ENCODE results near the gene KIRREL2.
"Not testable (repeated sequence)": the region's sequence is repeated elsewhere in the genome, so short reads cannot be mapped to it uniquely, and the experiment has no call there.

KIRREL2 gene

GRCh38 chr19:35882114-35882832 is 25.6 kb downstream of the KIRREL2 start:
- Histone ChIP-seq H3K9ac (ENCODE audit: low read length) (no peak overlapping the region), H3K27me3 (ENCODE audit: control insufficient read depth, insufficient read depth, low read length) (peaks cover 5% of the 10 kb centered on the region), H3K4me3 (ENCODE audit: low read length) (no peak overlapping the region), H3K9me3 (ENCODE audit: control insufficient read depth, low read length) (no peaks in the 10 kb centered on the region), H3K4me1 (ENCODE audit: control insufficient read depth, insufficient read depth, low read length) (no peaks in the 10 kb centered on the region), H3K36me3 (ENCODE audit: control insufficient read depth, insufficient read depth, low read length) (no peaks in the 10 kb centered on the region)

GRCh38 chr19:35883882-35884281 is 27.2 kb downstream of the KIRREL2 start:
- H3K9ac ChIP-seq (ENCODE audit: low read length), result no peak overlapping the region
- no peaks in the 10 kb centered on the region for H3K9me3 ChIP-seq (ENCODE audit: control insufficient read depth, low read length)
- no peaks in the 10 kb centered on the region for H3K4me1 ChIP-seq (ENCODE audit: control insufficient read depth, insufficient read depth, low read length)
- peaks cover 1% of the 10 kb centered on the region for H3K27me3 ChIP-seq (ENCODE audit: control insufficient read depth, insufficient read depth, low read length)
- peaks cover 9% of the 10 kb centered on the region for H3K36me3 ChIP-seq (ENCODE audit: control insufficient read depth, insufficient read depth, low read length)
- no peak overlapping the region for H3K4me3 ChIP-seq (ENCODE audit: low read length)

- Histone ChIP-seq H3K9me3 (ENCODE audit: control insufficient read depth, low read length) (no peaks in the 10 kb centered on the region), H3K9ac (ENCODE audit: low read length) (no peak overlapping the region), H3K4me1 (ENCODE audit: control insufficient read depth, insufficient read depth, low read length) (no peaks in the 10 kb centered on the region), H3K4me3 (ENCODE audit: low read length) (no peak overlapping the region), H3K36me3 (ENCODE audit: control insufficient read depth, insufficient read depth, low read length) (peaks cover 9% of the 10 kb centered on the region), H3K27me3 (ENCODE audit: control insufficient read depth, insufficient read depth, low read length) (no peaks in the 10 kb centered on the region)
Measured at GRCh38 chr19:35885225-35885738, 28.6 kb downstream of the KIRREL2 start.

- no peaks in the 10 kb centered on the region for H3K9me3 ChIP-seq (ENCODE audit: control insufficient read depth, low read length)
- H3K4me1 ChIP-seq (ENCODE audit: control insufficient read depth, insufficient read depth, low read length), result no peaks in the 10 kb centered on the region
- no peak overlapping the region for H3K9ac ChIP-seq (ENCODE audit: low read length)
- H3K27me3 ChIP-seq (ENCODE audit: control insufficient read depth, insufficient read depth, low read length), result no peaks in the 10 kb centered on the region
- peaks cover 9% of the 10 kb centered on the region for H3K36me3 ChIP-seq (ENCODE audit: control insufficient read depth, insufficient read depth, low read length)
- no peak overlapping the region for H3K4me3 ChIP-seq (ENCODE audit: low read length)
Measured at GRCh38 chr19:35885904-35886303, 29.2 kb downstream of the KIRREL2 start.

- H3K4me3 ChIP-seq (ENCODE audit: low read length), result no peak overlapping the region
- no peaks in the 10 kb centered on the region for H3K9me3 ChIP-seq (ENCODE audit: control insufficient read depth, low read length)
- no peaks in the 10 kb centered on the region for H3K4me1 ChIP-seq (ENCODE audit: control insufficient read depth, insufficient read depth, low read length)
- H3K27me3 ChIP-seq (ENCODE audit: control insufficient read depth, insufficient read depth, low read length), result no peaks in the 10 kb centered on the region
- peaks cover 9% of the 10 kb centered on the region for H3K36me3 ChIP-seq (ENCODE audit: control insufficient read depth, insufficient read depth, low read length)
- no peak overlapping the region for H3K9ac ChIP-seq (ENCODE audit: low read length)
Measured at GRCh38 chr19:35887197-35887596, 30.5 kb downstream of the KIRREL2 start.

- Histone ChIP-seq H3K36me3 (ENCODE audit: control insufficient read depth, insufficient read depth, low read length) (peaks cover 9% of the 10 kb centered on the region), H3K27me3 (ENCODE audit: control insufficient read depth, insufficient read depth, low read length) (no peaks in the 10 kb centered on the region), H3K9me3 (ENCODE audit: control insufficient read depth, low read length) (no peaks in the 10 kb centered on the region)
Measured at GRCh38 chr19:35888398-35888797, 31.7 kb downstream of the KIRREL2 start.

GRCh38 chr19:35889370-35890112 is 32.8 kb downstream of the KIRREL2 start:
- Histone ChIP-seq H3K4me3 (ENCODE audit: low read length) (no peak overlapping the region), H3K27me3 (ENCODE audit: control insufficient read depth, insufficient read depth, low read length) (no peaks in the 10 kb centered on the region), H3K36me3 (ENCODE audit: control insufficient read depth, insufficient read depth, low read length) (peaks cover 9% of the 10 kb centered on the region), H3K9ac (ENCODE audit: low read length) (no peak overlapping the region), H3K4me1 (ENCODE audit: control insufficient read depth, insufficient read depth, low read length) (no peaks in the 10 kb centered on the region), H3K9me3 (ENCODE audit: control insufficient read depth, low read length) (no peaks in the 10 kb centered on the region)

More at GRCh38 chr19:35888398-35888797, 31.7 kb downstream of the KIRREL2 start:
- H3K4me1 ChIP-seq (ENCODE audit: control insufficient read depth, insufficient read depth, low read length), result no peaks in the 10 kb centered on the region
- H3K4me3 ChIP-seq (ENCODE audit: low read length), result no peak overlapping the region
- no peak overlapping the region for H3K9ac ChIP-seq (ENCODE audit: low read length)

- H3K9ac ChIP-seq (ENCODE audit: low read length), result no peak overlapping the region
- H3K4me3 ChIP-seq (ENCODE audit: low read length), result no peak overlapping the region
- H3K9me3 ChIP-seq (ENCODE audit: control insufficient read depth, low read length), result no peaks in the 10 kb centered on the region
- H3K27me3 ChIP-seq (ENCODE audit: control insufficient read depth, insufficient read depth, low read length), result no peaks in the 10 kb centered on the region
- no peaks in the 10 kb centered on the region for H3K4me1 ChIP-seq (ENCODE audit: control insufficient read depth, insufficient read depth, low read length)
- peaks cover 9% of the 10 kb centered on the region for H3K36me3 ChIP-seq (ENCODE audit: control insufficient read depth, insufficient read depth, low read length)
Measured at GRCh38 chr19:35890113-35890650, 33.5 kb downstream of the KIRREL2 start.

GRCh38 chr19:35891819-35892218 is 35.1 kb downstream of the KIRREL2 start:
- H3K27me3 ChIP-seq (ENCODE audit: control insufficient read depth, insufficient read depth, low read length); H3K9me3 ChIP-seq (ENCODE audit: control insufficient read depth, low read length); H3K36me3 ChIP-seq (ENCODE audit: control insufficient read depth, insufficient read depth, low read length); H3K4me1 ChIP-seq (ENCODE audit: control insufficient read depth, insufficient read depth, low read length); H3K9ac ChIP-seq (ENCODE audit: low read length); H3K4me3 ChIP-seq (ENCODE audit: low read length): not testable (repeated sequence)

- Histone ChIP-seq H3K27me3 (ENCODE audit: control insufficient read depth, insufficient read depth, low read length) (no peaks in the 10 kb centered on the region), H3K4me3 (ENCODE audit: low read length) (no peak overlapping the region), H3K4me1 (ENCODE audit: control insufficient read depth, insufficient read depth, low read length) (peaks cover 11% of the 10 kb centered on the region), H3K36me3 (ENCODE audit: control insufficient read depth, insufficient read depth, low read length) (no peaks in the 10 kb centered on the region), H3K9ac (ENCODE audit: low read length) (no peak overlapping the region), H3K9me3 (ENCODE audit: control insufficient read depth, low read length) (no peaks in the 10 kb centered on the region)
Measured at GRCh38 chr19:35894342-35894741, 37.6 kb downstream of the KIRREL2 start.

- Histone ChIP-seq H3K4me3 (ENCODE audit: low read length) (no peak overlapping the region), H3K27me3 (ENCODE audit: control insufficient read depth, insufficient read depth, low read length) (no peaks in the 10 kb centered on the region), H3K9ac (ENCODE audit: low read length) (no peak overlapping the region), H3K36me3 (ENCODE audit: control insufficient read depth, insufficient read depth, low read length) (no peaks in the 10 kb centered on the region), H3K9me3 (ENCODE audit: control insufficient read depth, low read length) (no peaks in the 10 kb centered on the region), H3K4me1 (ENCODE audit: control insufficient read depth, insufficient read depth, low read length) (peaks cover 11% of the 10 kb centered on the region)
Measured at GRCh38 chr19:35895911-35896642, 39.4 kb downstream of the KIRREL2 start.
